Measurements from ENCODE around the gene HGFAC.

Gene HGFAC

DNA sequence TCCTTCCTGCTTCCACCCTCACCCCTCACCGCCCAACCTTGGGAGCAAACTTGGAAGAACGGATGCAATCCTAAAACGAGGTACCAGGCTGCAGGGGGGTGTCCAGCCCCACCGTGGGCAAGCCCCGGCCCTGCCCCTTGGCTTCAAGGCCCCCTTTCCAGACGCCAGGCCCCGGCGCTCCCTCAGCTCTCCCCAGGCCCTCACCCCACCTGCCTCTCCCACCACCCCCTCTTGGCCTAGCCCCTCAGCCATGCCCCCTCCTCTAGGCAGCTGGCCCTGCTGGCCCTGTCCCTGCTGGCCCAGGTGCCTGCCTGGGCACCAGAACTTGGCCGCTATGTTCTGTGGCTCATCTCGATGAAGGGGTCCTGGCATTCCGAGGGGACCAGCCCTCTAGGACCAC, 56.6 kb downstream of the HGFAC start:
- Histone ChIP-seq H3K27ac (ENCODE audit: low read length) (no peak overlapping the region), H3K27me3 (ENCODE audit: control insufficient read depth, insufficient read depth, low read length) (no peaks in the 10 kb centered on the region), H3K4me1 (ENCODE audit: control insufficient read depth, insufficient read depth, low read length) (no peaks in the 10 kb centered on the region; the same call in 1 of the 2 replicates), H3K36me3 (ENCODE audit: control insufficient read depth, insufficient read depth, low read length) (peaks cover 2% of the 10 kb centered on the region; the same call in 1 of the 2 replicates), H3K4me3 (ENCODE audit: low read length) (no peak overlapping the region), H3K9me3 (ENCODE audit: control insufficient read depth, insufficient read depth, low read length) (no peaks in the 10 kb centered on the region)
- WGBS (ENCODE audit: insufficient coverage, insufficient read length) = no CpG with 5 or more reads among the region's 11 CpGs
- no peak for DNase-seq (ENCODE audit: low read depth, low spot score)

All from iPS DF 6.9 (cell line).